Loucy (cell line): ENCODE results near the gene CRTC1.

Experiments
- CTCF ChIP-seq: fragments of 200-600 bp; sonication (generic); conservative IDR thresholded peaks from 2 replicates; pipeline ENCODE4 v1.5.1; 2014; ENCODE audit warnings: mild to moderate bottlenecking, antibody characterized with exemption, low read length
- EZH2phosphoT487 ChIP-seq: fragments of 200-600 bp; IDR thresholded peaks from 2 replicates; pipeline ENCODE4 v1.6.1; 2018; ENCODE audit warnings: antibody characterized with exemption, mild to moderate bottlenecking, moderate library complexity, borderline replicate concordance

- TF ChIP-seq CTCF (no peak), EZH2phosphoT487 (no peak)
These were observed 31.7 kb upstream of the CRTC1 start for GRCh38 chr19:18651733-18652132.
